GM13977 (cell line): ENCODE results near the gene ABI1.
"Not testable (repeated sequence)": the region's sequence is repeated elsewhere in the genome, so short reads cannot be mapped to it uniquely, and the experiment has no call there.

Experiments used
- DNase-seq: peaks from one replicate; pipeline ENCODE4 v3.0.0; 2012; ENCODE audit warnings: low spot score
- CTCF ChIP-seq: IDR thresholded peaks from 2 replicates; pipeline ENCODE4 v1.5.1; 2012; ENCODE audit warnings: mild to moderate bottlenecking, control low read depth; ENCODE audit not compliant: insufficient read depth; ENCODE audit errors: extremely low read depth, missing control alignments
- in situ Hi-C: fragments of 300-500 bp; cut with MboI; formaldehyde crosslinking; loops from one replicate; pipeline ENCODE4 v1.12.0; 2022; ENCODE audit warnings: low sequenced_read_pairs, low pct_unique_long_range_greater_than_20kb, mixed read lengths, inconsistent platforms; ENCODE audit not compliant: unreplicated experiment

The ABI1 gene

GRCh38 chr10:26860443-26861204, at the start of gene ABI1:
Gene ABI1 (minus strand): TSS chr10:26860958. CDS start chr10:26860863, 95 bp downstream.
- no peak for TF ChIP-seq CTCF
- in situ Hi-C loops, result loop anchor here (5.0 to 25.0 kb wide), 2 partner anchors 128 to 498 kb away; no protein-coding TSS in a partner anchor
- DNase-seq, result peak; percentile 95

GRCh38 chr10:26909753-26910152, 49.0 kb upstream of the ABI1 start:
- TF ChIP-seq CTCF, result no peak
- no peak for DNase-seq
- in situ Hi-C loops, result no loop called here

- in situ Hi-C loops, DNase-seq: not testable (repeated sequence)
Observed at GRCh38 chr10:26905253-26905781, 44.6 kb upstream of the ABI1 start.

GRCh38 chr10:26903431-26904217, 42.9 kb upstream of the ABI1 start:
- TF ChIP-seq CTCF, result no peak
- DNase-seq, result no peak
- in situ Hi-C loops, result no loop called here

GRCh38 chr10:26892306-26892923, 31.7 kb upstream of the ABI1 start:
- DNase-seq, result not testable (repeated sequence)
- in situ Hi-C loops, result loop anchor here (5.0 kb wide), 1 partner anchor 465 kb away; no protein-coding TSS in a partner anchor

GRCh38 chr10:26890956-26891355, 30.2 kb upstream of the ABI1 start:
- DNase-seq, result peak; percentile 26
- in situ Hi-C loops, result loop anchor here (5.0 kb wide), 1 partner anchor 466 kb away; no protein-coding TSS in a partner anchor
- peak; percentile 71 for TF ChIP-seq CTCF

GRCh38 chr10:26887611-26888215, 27.0 kb upstream of the ABI1 start:
- no peak for DNase-seq
- TF ChIP-seq CTCF, result no peak
- in situ Hi-C loops, result no loop called here
